OCI-LY1 (cell line): ENCODE results near the gene STX2.

Experiments
- CTCF ChIP-seq: fragments of 200-600 bp; sonication (generic), shearing (Covaris generic); IDR thresholded peaks from 2 replicates; pipeline ENCODE4 v1.5.1; 2017; ENCODE audit warnings: mild to moderate bottlenecking, antibody characterized with exemption, low read length, moderate library complexity, mixed read lengths
- EZH2 ChIP-seq: fragments of 200-600 bp; sonication (generic), shearing (Covaris generic); IDR thresholded peaks from 2 replicates; pipeline ENCODE4 v1.8.0; 2017; ENCODE audit warnings: borderline replicate concordance, mixed run types, mild to moderate bottlenecking, antibody characterized with exemption, low read length, moderate library complexity, mixed read lengths

GRCh38 chr12:130809791-130810190 lies 29.3 kb downstream of the STX2 start:
- no peak for TF ChIP-seq CTCF
- TF ChIP-seq EZH2 = no peak
